Prostate gland (tissue), 2 donors: Measurements from ENCODE around the gene RAB18. TPM values are rescaled to one million over a fixed set of nuclear protein-coding genes. Genes with fewer than 3 reads are reported as not detected.

Experiments
- DNase-seq: peaks from one replicate; pipeline ENCODE4 v3.0.0-alpha.2; 2019; ENCODE audit warnings: low spot score
- H3K27ac ChIP-seq, 2 donors: fragments of 200-600 bp; sonication (generic); 2 replicates each; pipeline ENCODE4 v1.5.1; 2017 to 2019
- H3K27me3 ChIP-seq: fragments of 200-600 bp; sonication (generic); replicated peaks from 2 replicates; pipeline ENCODE4 v1.5.1; 2019; ENCODE audit not compliant: insufficient read depth
- H3K36me3 ChIP-seq, 2 donors: fragments of 200-600 bp; sonication (generic); 1 replicate in 1 of 2; 2 replicates in 1 of 2; pipeline versions ENCODE4 v1.5.1 to v1.8.1; 2017 to 2019
- H3K4me1 ChIP-seq: fragments of 200-600 bp; sonication (generic); replicated peaks from 2 replicates; pipeline ENCODE4 v1.5.1; 2019
- H3K4me3 ChIP-seq, 2 donors: fragments of 200-600 bp; sonication (generic); 2 replicates each; pipeline ENCODE4 v1.5.1; 2017 to 2019
- H3K9me3 ChIP-seq: fragments of 200-600 bp; sonication (generic); 2 replicates; pipeline ENCODE4 v1.5.1; 2017
- POLR2A ChIP-seq: fragments of 450-650 bp; IDR thresholded peaks from one replicate; pipeline ENCODE4 v1.6.1; 2016; ENCODE audit warnings: antibody characterized with exemption, mild to moderate bottlenecking
- POLR2AphosphoS5 ChIP-seq: sonication (generic); formaldehyde crosslinking; IDR thresholded peaks from one replicate; pipeline ENCODE4 v1.6.1; 2017; ENCODE audit warnings: antibody characterized with exemption
- WGBS: methylation state at CpG from one replicate; pipeline ENCODE4 v1.1.5; 2018; 5-methylcytosine and 5-hydroxymethylcytosine counted together
- intact Hi-C: fragments of 100-400 bp; cut with DNase I; formaldehyde crosslinking; loops from one replicate; pipeline ENCODE4 v1.14.2; 2022
- total RNA-seq, 2 donors: library from RNA; depleted of rRNA; stranded (reverse); fragments of >200 nt; gene quantifications; one replicate each; pipeline ENCODE4 v1.1.0, GENCODE V29; 2016
- TF ChIP-seq, protein P1 (sequence below), 4 experiments: fragments of 200-600 bp in 2 of 4; fragments of 450-650 bp in 2 of 4; sonication (generic) in 2 of 4; IDR thresholded peaks; 1 replicate in 3 of 4; 2 replicates in 1 of 4; pipeline ENCODE4 v1.5.1; 2016 to 2019; ENCODE audit warnings: antibody characterized with exemption in 4 of 4, mild to moderate bottlenecking in 2 of 4, moderate library complexity in 2 of 4

Gene RAB18
- total RNA-seq, 2 donors from 2014 or later = 53.5 to 62.6 TPM

DNA sequence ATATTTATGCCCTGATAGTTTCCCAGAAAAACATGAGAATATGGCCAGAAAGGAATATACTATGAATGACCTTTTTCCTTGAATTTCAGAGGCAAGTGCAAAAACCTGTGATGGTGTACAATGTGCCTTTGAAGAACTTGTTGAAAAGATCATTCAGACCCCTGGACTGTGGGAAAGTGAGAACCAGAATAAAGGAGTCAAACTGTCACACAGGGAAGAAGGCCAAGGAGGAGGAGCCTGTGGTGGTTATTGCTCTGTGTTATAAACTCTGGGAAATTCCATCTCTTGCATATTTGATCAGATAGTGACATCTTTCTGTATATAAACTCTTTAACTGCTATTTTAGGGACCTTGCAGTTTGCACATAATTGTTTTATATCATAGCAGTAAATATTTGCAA lies 33.7 kb downstream of the RAB18 start:
- H3K4me3 ChIP-seq = no peak overlapping the region
- no peak for TF ChIP-seq POLR2A
- TF ChIP-seq, protein P1, sequence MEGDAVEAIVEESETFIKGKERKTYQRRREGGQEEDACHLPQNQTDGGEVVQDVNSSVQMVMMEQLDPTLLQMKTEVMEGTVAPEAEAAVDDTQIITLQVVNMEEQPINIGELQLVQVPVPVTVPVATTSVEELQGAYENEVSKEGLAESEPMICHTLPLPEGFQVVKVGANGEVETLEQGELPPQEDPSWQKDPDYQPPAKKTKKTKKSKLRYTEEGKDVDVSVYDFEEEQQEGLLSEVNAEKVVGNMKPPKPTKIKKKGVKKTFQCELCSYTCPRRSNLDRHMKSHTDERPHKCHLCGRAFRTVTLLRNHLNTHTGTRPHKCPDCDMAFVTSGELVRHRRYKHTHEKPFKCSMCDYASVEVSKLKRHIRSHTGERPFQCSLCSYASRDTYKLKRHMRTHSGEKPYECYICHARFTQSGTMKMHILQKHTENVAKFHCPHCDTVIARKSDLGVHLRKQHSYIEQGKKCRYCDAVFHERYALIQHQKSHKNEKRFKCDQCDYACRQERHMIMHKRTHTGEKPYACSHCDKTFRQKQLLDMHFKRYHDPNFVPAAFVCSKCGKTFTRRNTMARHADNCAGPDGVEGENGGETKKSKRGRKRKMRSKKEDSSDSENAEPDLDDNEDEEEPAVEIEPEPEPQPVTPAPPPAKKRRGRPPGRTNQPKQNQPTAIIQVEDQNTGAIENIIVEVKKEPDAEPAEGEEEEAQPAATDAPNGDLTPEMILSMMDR (IDR thresholded peaks at IDR 0.05) = no peak
- TF ChIP-seq POLR2AphosphoS5 = no peak
- no peaks in the 10 kb centered on the region for H3K27me3 ChIP-seq
- H3K9me3 ChIP-seq = no peaks in the 10 kb centered on the region
- H3K4me1 ChIP-seq = no peaks in the 10 kb centered on the region
- no peak for DNase-seq
- intact Hi-C loops = no loop called here
- peak overlapping the region; percentile 50 to 60 for H3K27ac ChIP-seq
- H3K36me3 ChIP-seq = no peaks in the 10 kb centered on the region

- H3K36me3 ChIP-seq = no peaks in the 10 kb centered on the region
- no peaks in the 10 kb centered on the region for H3K4me1 ChIP-seq
- H3K27ac ChIP-seq = no peak overlapping the region
- TF ChIP-seq, protein P1 (IDR thresholded peaks at IDR 0.05) = no peak
- no peak for TF ChIP-seq POLR2AphosphoS5
- TF ChIP-seq POLR2A = no peak
- H3K9me3 ChIP-seq = no peaks in the 10 kb centered on the region
- WGBS = 70% methylated on average over 1 of the region's 1 CpG
- H3K4me3 ChIP-seq = no peak overlapping the region
- intact Hi-C loops = no loop called here
- no peaks in the 10 kb centered on the region for H3K27me3 ChIP-seq
- no peak for DNase-seq
Measured at GRCh38 chr10:27540672-27541071, 36.6 kb downstream of the RAB18 start.

GRCh38 chr10:27541796-27542729 lies 38.0 kb downstream of the RAB18 start:
- no peaks in the 10 kb centered on the region for H3K4me1 ChIP-seq
- 59% methylated on average over 8 of the region's 8 CpGs for WGBS
- H3K27ac ChIP-seq = peak overlapping the region; percentile 22 to 50
- H3K27me3 ChIP-seq = no peaks in the 10 kb centered on the region
- no peak overlapping the region for H3K4me3 ChIP-seq
- TF ChIP-seq POLR2A (no peak), POLR2AphosphoS5 (no peak)
- TF ChIP-seq, protein P1 (IDR thresholded peaks at IDR 0.05) = no peak
- no peaks in the 10 kb centered on the region for H3K9me3 ChIP-seq
- H3K36me3 ChIP-seq = no peaks in the 10 kb centered on the region
- DNase-seq = no peak
- intact Hi-C loops = no loop called here

GRCh38 chr10:27542812-27543211 lies 38.7 kb downstream of the RAB18 start:
- intact Hi-C loops = no loop called here
- no peaks in the 10 kb centered on the region for H3K27me3 ChIP-seq
- no peaks in the 10 kb centered on the region for H3K4me1 ChIP-seq
- no peak for DNase-seq
- peak overlapping the region in 1 of 2 donors; percentile 50 for H3K27ac ChIP-seq
- no peak overlapping the region for H3K4me3 ChIP-seq
- H3K36me3 ChIP-seq = no peaks in the 10 kb centered on the region
- TF ChIP-seq, protein P1 (IDR thresholded peaks at IDR 0.05) = no peak
- H3K9me3 ChIP-seq = no peaks in the 10 kb centered on the region
- 95% methylated on average over 2 of the region's 2 CpGs for WGBS

GRCh38 chr10:27547047-27547446 lies 42.9 kb downstream of the RAB18 start:
- Histone ChIP-seq H3K27ac (peak overlapping the region; percentile 60 to 79), H3K4me3 (no peak overlapping the region), H3K27me3 (no peaks in the 10 kb centered on the region), H3K36me3 (no peaks in the 10 kb centered on the region), H3K4me1 (no peaks in the 10 kb centered on the region), H3K9me3 (no peaks in the 10 kb centered on the region)
- DNase-seq = no peak
- TF ChIP-seq, protein P1 (IDR thresholded peaks at IDR 0.05) = no peak
- TF ChIP-seq POLR2A (no peak), POLR2AphosphoS5 (no peak)
- intact Hi-C loops = no loop called here
- 59% methylated on average over 2 of the region's 2 CpGs for WGBS
